Fibroblast of skin of right biceps (primary cell): Measurements from ENCODE around the gene OPALIN.

ENCODE experiments used
- DNase-seq: peaks from one replicate; pipeline ENCODE4 v3.0.0-alpha.2; 2013

Gene OPALIN

GRCh38 chr10:96371356-96371755 is 12.6 kb upstream of the OPALIN start:
- DNase-seq = no peak

- peak; percentile 38 for DNase-seq
Observed at GRCh38 chr10:96370584-96371157, 11.9 kb upstream of the OPALIN start.

- no peak for DNase-seq
Observed at GRCh38 chr10:96369890-96370583, 11.2 kb upstream of the OPALIN start.

DNA sequence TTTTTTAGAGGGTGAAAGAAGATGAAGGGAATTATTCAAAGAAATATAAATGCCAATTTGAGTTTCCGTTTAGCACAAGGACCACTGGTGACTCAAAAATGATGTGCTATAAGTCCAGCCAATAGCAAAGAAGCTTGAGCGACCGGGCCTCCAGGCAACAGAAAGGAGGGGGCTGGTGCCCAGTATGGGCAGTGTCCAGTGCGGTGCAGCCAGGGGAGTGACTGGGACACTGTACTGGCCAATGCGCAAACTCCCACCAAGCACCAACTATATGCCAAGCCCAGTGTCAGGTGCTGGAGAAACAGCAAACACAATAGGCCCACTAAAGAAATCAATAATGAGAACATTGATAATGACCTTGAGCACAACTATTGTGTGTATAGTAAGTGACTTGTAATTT is 10.2 kb upstream of the OPALIN start:
- no peak for DNase-seq

DNA sequence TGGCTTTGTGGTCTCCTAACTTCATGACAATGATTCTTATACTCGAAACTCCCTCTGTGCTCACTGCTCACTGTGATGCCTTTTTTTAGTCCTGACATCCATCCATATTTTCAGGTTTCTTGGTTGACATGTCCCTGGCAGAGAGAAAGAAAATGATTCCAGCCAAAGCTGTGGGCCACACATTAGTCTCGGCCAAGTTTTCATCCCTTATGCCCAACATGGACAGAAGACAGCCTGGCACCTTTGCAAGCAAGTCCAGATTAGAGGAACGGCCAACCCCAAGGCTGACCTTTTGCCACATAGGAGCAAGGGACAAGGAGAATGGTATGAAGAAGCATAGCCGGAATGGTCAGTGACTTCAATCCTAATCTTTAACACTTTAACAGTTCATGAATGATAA is 8.7 kb upstream of the OPALIN start:
- no peak for DNase-seq

DNA sequence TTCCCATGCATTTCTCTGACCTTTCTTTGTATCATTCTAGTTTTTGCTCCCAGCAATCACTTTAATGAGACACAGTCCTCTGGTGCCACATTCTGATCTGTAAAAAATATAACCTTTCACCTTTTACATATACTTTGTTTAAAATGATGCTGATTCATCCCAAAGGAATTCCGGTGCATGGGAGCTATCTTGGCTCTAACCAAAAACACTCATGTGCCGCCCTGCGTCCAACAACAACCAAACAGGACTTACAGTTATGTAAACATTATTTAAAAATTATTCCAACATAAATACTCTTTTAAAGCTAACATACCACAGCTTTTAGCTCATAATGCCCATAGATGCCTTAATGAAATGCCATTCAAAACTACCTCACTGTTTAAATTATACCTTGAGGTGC is 7.7 kb upstream of the OPALIN start:
- DNase-seq = peak; percentile 35

GRCh38 chr10:96365571-96365970 is 6.8 kb upstream of the OPALIN start:
- DNase-seq = no peak

- no peak for DNase-seq
Observed at GRCh38 chr10:96360766-96361165, 2.0 kb upstream of the OPALIN start.

- DNase-seq = no peak
Observed at GRCh38 chr10:96360331-96360730, 1.5 kb upstream of the OPALIN start.

DNA sequence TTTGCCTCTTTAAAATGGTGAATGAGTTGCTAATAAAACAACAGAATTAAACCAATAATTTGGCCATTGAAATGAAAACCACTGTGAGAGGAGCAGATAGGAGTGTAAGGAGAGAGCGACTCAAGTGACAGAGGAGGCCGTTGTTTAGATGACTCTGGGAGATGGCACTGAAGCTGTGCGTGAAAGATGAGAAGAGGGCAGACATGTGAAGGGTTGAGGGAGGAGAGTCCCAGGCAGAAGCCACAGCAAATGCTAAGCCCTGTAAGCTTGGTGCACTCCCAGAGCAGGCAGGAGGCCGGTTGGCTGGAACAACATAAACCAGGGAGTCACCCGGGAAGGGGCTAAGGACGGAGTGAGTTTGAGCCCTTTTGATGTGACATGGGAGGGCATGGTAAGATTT is 814 bp upstream of the OPALIN start:
- no peak for DNase-seq

GRCh38 chr10:96357038-96357620 is 1.7 kb downstream of the OPALIN start:
- no peak for DNase-seq

GRCh38 chr10:96352582-96352981 is 6.2 kb downstream of the OPALIN start:
- no peak for DNase-seq

DNA sequence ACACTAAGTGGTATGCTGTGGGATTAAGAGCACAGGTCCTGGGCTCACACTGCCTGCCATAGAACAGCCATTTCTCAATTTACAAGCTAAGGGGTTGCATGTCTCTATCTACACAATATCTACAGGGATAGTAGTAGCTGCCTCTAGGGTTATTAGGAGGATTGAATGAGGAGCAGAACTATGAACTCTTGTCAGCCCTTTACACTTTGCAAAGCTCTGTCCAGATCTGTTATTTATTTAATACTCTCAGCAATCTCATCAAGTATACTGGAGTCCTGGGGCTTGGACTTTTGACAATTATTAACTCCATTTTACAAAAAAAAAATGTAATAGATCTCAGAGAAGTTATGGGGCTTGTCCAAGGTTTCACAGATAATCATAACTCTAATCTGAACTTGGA is 6.8 kb downstream of the OPALIN start:
- no peak for DNase-seq

- DNase-seq = no peak
Observed at GRCh38 chr10:96346295-96346694, 12.5 kb downstream of the OPALIN start.

- no peak for DNase-seq
Observed at GRCh38 chr10:96345222-96345621, 13.6 kb downstream of the OPALIN start.

DNA sequence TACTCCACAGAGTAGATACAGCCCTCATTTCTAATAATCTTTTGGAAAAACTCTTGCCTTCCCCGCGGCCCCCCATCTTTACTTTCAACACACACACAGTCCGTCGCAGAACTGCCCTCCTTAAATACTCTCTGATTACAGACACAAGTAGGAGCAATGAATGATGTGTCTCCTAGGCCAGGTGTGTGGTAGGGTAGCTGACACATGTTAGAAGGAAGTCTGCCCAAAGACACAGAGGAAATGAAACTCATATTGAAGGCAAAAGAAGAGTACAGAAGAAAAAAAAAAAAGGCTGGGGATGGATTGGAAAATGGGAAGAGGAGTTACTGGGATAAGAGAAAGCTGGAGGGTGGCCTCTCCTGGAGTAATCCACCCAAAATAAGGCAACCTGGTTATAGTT is 14.6 kb downstream of the OPALIN start:
- no peak for DNase-seq

DNA sequence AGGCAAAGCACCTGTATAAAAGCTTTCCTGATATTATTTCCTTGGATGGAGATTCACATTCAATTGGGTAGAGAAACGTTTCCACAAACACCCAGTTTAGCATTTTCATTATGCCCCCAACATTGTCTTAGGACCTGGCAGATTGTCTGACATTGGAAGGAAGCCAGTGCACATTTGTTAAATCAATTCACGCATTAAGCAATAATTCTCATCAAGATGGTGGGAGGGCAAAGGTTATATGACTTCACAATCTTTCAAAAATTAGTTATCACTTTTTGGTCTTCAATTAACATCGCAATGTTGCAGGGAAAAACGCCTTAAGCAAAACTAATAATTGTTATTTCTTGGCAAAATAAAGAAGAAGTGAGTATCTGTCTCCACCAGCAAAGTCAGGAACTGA is 16.4 kb downstream of the OPALIN start:
- DNase-seq = no peak

- DNase-seq = no peak
Observed at GRCh38 chr10:96341219-96342182, 17.3 kb downstream of the OPALIN start.

GRCh38 chr10:96339956-96340904 is 18.6 kb downstream of the OPALIN start:
- DNase-seq = peak; percentile 45

DNA sequence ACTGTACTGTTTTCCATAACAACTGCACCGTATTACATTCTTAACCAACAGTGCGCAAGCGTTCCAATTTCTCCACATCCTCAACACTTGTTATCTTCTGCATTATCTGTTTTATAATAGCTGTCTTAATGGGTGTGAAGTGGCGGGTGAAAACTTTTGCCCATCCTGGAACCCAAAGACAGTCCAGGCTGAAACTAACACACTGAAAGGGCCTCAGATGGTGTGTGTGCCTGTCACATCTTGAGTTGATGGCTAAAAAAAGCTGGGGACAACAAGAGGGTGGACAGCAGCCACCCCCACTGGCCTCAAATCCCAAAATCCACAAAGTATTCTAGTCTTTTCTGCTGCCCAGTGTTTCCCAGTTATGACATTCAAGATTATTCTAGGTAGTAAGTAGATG is 19.4 kb downstream of the OPALIN start:
- DNase-seq = no peak

DNA sequence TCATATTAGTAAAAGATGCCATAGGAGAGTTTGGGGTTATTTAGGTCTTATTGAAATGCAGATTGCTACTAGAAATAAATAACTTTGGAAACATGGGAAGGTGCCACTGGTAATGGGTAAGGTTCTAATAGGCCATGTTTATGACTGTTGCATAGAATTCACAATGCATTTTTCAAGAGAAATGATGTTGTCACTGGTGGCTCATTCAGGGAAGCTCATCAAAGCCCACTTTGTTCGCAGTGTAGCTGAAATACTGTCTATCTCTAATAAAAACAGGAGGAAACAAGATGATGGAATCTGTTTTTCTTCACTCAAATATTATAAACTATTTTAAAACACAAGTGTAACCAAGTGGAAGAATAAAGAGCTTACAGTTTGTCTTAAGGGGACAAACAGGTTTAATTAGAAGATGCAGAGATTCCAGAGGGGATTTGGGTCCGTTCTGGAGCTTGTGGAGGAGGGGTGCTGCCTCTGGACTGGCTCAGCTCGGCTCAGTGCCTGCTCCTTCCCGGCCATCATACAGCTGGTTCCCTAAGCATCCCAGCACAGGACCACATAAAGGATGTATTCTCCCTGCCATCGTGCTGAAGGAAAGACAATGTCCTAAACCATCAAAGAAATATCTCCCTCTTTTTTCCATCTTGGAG is 20.4 kb downstream of the OPALIN start:
- no peak for DNase-seq

- no peak for DNase-seq
Observed at GRCh38 chr10:96337106-96337505, 21.7 kb downstream of the OPALIN start.
